ENCODE results near the gene AJM1. TPM values are rescaled to one million over a fixed set of nuclear protein-coding genes. Genes with fewer than 3 reads are reported as not detected.
"Not testable (repeated sequence)": the region's sequence is repeated elsewhere in the genome, so short reads cannot be mapped to it uniquely, and the experiment has no call there.

Gene AJM1
- total RNA-seq, 1 experiment from 2014 or later = 1.1 TPM

GRCh38 chr9:136862849-136863622, 20.8 kb downstream of the AJM1 start:
- DNase-seq (ENCODE audit: low spot score) = no peak
- in situ Hi-C loops (cut with HindIII; ENCODE audit: low sequenced_read_pairs) = no loop called here

DNA sequence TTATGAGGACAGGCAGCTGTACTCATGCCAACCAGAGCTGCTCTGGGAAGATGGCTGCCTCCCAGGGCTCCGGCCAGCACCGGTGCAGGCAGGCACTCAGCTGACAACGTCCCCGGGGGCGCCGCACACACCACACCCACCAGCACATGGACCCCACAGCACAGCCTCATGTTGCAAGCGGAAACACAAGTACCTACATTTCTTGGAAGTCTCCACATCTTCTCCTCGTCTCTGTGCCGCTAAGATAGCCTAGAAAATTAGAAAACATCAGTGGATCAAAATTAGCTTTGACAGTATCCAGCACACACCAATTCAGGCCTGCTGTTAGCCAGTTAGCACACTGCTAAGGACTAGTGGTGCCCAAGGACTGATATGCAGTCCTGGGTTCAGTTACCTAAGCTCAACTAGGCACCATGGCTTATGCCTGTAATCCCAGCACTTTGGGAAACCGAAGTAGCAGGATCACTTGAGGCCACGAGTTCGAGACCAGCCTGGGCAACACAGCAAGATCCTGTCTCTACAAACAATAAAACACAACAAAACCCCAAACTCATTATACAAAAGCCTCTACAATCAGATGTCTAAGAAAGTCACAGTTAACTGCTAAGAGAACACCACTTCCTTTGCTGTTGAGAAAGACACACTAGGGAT, 21.5 kb downstream of the AJM1 start:
- in situ Hi-C loops (cut with HindIII; ENCODE audit: low sequenced_read_pairs) = no loop called here
- no peak for DNase-seq (ENCODE audit: low spot score)

DNA sequence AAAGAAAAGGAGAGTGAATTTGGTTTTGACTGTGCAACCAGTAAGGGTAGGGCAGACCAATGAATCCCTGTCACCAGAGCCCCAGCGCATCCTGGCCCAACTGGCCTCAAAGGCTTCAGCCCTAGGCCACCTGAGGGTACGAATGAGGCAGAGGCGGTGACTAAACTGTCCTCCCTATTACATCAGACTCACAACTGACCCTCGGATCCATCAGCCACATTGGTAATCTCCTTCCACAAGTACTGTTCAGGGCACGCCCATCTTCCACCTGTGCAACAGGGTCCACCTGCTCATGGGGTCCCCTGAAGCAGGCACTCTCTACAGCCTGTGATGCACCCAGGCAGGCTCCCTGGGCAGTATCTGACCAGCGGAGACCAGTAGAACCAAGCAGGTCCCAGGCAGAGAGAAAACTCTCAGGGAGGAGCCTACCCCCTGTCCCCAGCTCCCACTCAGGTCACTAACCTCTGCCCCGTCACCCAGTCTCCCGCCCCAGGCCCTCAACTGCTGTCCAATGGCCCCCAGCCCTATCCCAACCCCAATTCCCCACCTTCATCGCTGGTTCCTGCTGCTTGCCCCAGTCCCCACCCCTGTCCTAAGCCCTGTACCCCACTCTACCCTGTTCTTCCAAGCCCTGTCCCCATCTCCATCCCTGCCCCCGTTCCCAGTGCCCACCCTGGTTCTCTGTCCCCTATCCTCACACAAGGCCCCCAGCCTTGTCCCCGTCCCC, 22.9 kb downstream of the AJM1 start:
- no peak for DNase-seq (ENCODE audit: low spot score)
- in situ Hi-C loops (cut with HindIII; ENCODE audit: low sequenced_read_pairs) = no loop called here

- no peak for DNase-seq (ENCODE audit: low spot score)
- in situ Hi-C loops (cut with HindIII; ENCODE audit: low sequenced_read_pairs) = no loop called here
Observed at GRCh38 chr9:136865768-136866103, 23.5 kb downstream of the AJM1 start.

GRCh38 chr9:136866898-136867421, 24.7 kb downstream of the AJM1 start:
- in situ Hi-C loops (cut with HindIII; ENCODE audit: low sequenced_read_pairs); DNase-seq (ENCODE audit: low spot score): not testable (repeated sequence)

GRCh38 chr9:136867480-136867879, 25.2 kb downstream of the AJM1 start:
- no peak for DNase-seq (ENCODE audit: low spot score)
- in situ Hi-C loops (cut with HindIII; ENCODE audit: low sequenced_read_pairs) = no loop called here

- in situ Hi-C loops (cut with HindIII; ENCODE audit: low sequenced_read_pairs) = no loop called here
- no peak for DNase-seq (ENCODE audit: low spot score)
Observed at GRCh38 chr9:136867917-136868316, 25.6 kb downstream of the AJM1 start.

DNA sequence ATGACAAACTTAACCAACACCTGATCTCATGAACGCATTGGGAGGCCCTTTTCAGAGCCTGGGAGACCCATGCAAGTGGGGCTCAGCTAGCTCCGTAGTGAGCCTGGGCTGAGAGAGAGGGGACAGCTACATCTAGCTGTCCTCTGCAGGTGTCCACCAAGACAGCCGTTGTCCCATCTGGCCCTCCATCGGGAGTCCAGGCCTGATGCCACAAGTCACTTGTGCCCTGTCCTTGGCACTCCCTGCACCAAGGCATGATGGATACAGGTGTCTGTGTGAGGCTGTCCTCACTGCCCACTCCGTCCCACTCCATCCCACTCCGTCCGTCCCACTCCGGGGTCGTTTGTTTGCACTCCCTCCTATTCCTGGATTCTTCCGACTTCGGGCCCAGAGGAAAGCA, 26.4 kb downstream of the AJM1 start:
- peak; percentile 84 for DNase-seq (ENCODE audit: low spot score)
- in situ Hi-C loops (cut with HindIII; ENCODE audit: low sequenced_read_pairs) = no loop called here

- DNase-seq (ENCODE audit: low spot score); in situ Hi-C loops (cut with HindIII; ENCODE audit: low sequenced_read_pairs): not testable (repeated sequence)
Observed at GRCh38 chr9:136869611-136870010, 27.3 kb downstream of the AJM1 start.

GRCh38 chr9:136875155-136875554, 32.9 kb downstream of the AJM1 start:
- DNase-seq (ENCODE audit: low spot score) = no peak
- in situ Hi-C loops (cut with HindIII; ENCODE audit: low sequenced_read_pairs) = no loop called here

DNA sequence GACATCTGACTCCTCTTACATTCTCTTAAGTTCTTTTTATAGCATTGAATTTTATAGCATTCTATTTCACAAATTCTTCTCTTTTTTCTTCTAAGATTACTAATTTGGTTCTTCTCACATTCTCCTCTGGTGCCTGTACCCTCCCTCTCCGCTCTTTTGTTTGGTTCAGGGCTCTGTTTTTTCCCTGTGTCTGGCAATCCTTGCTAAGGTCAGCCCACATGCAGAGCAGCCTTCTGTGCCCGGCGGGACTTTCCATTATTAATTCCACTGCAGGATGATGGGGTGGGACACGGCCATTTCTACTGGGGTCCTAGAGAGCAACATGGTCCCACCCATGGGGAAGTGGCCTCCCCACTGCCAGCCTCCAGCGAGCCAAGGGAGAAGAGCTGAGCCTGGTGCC, 34.2 kb downstream of the AJM1 start:
- in situ Hi-C loops (cut with HindIII; ENCODE audit: low sequenced_read_pairs) = no loop called here
- DNase-seq (ENCODE audit: low spot score) = peak; percentile 85

DNA sequence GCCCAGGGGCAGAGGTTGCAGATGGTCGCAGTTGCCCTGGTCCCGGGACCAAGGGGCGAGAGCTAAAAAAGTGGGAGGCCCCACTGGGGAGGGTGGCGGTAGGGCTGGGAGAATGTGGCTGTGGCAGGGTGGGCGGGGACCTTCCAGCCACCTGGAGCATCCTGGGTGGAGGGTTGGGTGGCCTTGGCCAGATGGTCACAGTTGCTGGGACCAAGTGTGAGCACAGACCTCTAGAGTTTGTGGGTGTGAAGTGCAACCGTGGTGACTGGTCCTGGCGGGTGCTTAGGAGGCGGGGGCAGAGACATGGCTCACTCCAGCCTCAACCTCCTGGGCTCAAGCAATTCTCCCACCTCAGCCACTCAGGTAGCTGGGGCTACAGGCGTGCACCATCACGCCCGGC, 38.4 kb downstream of the AJM1 start:
- in situ Hi-C loops (cut with HindIII; ENCODE audit: low sequenced_read_pairs) = loop anchor here (10.0 kb wide), 1 partner anchor 54 kb away; no protein-coding TSS in a partner anchor
- no peak for DNase-seq (ENCODE audit: low spot score)

GRCh38 chr9:136881691-136882108, 39.4 kb downstream of the AJM1 start:
- DNase-seq (ENCODE audit: low spot score) = no peak
- in situ Hi-C loops (cut with HindIII; ENCODE audit: low sequenced_read_pairs) = loop anchor here (10.0 kb wide), 1 partner anchor 53 kb away; no protein-coding TSS in a partner anchor

DNA sequence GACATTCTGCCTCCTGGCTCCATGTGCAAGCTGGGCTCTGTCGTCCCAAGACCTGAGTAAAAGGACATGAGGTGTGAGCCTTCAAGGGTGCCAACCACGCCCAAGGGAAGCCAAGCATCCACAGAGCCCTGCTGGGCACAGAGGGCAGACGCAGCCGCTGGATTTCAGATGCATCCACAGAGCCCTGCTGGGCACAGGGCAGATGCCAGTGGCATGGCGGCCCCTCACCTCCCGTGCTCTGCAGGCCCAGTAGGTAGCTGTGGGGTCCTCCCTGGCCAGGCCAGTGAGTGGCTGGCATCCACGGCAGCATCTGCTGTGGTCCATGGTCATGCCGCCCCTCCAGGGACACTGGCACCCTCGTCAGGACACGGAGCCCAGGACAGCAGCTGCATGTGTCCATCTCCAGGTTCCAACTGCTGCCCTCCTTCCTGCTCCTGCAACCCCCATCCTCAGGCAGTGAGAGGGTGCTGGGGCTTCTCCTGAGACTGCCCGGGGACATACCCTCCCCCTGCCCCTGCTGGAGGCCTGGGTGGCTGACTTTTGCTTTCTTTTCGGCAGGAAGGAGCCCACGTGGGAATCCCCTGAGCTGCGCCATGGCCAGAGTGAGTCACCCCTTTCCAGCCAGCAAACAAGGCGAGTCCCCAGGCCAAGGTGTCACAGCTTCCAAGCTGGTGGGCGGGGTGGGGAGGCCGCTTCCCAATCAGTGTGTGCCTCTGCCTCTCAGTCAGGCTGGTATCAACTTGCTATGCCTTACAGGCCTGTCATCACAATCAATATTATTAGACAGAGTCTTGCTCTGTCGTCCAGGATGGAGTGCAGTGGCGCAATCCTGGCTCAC, 40.0 kb downstream of the AJM1 start:
- no peak for DNase-seq (ENCODE audit: low spot score)
- in situ Hi-C loops (cut with HindIII; ENCODE audit: low sequenced_read_pairs) = loop anchor here (10.0 kb wide), 1 partner anchor 52 kb away; no protein-coding TSS in a partner anchor

GRCh38 chr9:136882947-136883283, 40.6 kb downstream of the AJM1 start:
- DNase-seq (ENCODE audit: low spot score) = not testable (repeated sequence)
- in situ Hi-C loops (cut with HindIII; ENCODE audit: low sequenced_read_pairs) = loop anchor here (10.0 kb wide), 1 partner anchor 52 kb away; no protein-coding TSS in a partner anchor

DNA sequence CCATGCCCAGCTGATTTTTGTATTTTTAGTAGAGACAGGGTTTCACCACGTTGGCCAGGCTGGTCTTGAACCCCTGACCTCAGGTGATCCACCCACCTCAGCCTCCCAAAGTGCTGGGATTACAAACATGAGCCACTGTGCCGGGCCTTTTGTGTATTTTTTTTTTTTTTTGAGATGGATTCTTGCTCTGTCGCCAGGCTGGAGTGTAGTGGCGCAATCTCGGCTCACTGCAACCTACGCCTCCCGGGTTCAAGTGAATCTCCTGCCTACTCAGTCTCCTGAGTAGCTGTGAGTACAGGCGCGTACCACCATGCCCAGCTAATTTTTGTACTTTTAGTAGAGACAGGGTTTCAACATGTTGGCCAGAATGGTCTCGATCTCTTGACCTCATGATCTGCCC, 41.4 kb downstream of the AJM1 start:
- in situ Hi-C loops (cut with HindIII; ENCODE audit: low sequenced_read_pairs) = loop anchor here (10.0 kb wide), 1 partner anchor 51 kb away; no protein-coding TSS in a partner anchor
- not testable (repeated sequence) for DNase-seq (ENCODE audit: low spot score)

DNA sequence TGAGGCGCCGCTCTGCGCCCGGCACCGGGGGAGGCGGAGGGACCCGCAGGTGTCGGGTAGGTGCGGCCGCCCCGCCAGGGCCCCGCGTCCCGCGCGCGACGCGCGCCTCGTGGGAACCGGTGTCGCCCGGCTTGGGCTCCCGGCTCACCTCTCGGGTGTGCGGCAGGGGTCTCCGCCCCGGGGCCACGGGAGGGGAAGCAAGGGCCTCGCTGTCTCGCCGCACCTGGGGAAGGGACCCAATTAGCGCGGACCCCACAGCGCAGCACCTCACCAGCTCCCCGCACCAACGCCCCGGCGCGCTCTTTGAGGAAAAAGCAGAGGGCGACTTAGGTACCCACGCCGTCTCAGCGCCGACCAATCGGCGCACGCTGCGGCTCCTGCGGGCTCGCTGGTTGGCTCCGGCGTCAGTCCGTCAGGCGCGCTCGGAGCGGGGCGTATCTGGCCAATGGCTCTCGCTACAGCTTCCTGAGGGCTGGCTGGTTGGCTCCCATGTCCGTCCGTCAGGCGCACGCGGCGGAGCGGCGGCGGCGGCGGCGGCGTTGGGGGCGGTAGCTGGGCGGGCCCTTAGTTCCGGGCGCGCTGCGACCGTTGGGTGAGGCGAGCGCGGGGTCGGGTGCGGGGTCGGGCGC, 43.8 kb downstream of the AJM1 start, which contains the start of gene TRAF2:
TSS of gene TRAF2 (plus strand) at position 567 of the 629 bp plus-strand sequence. CDS start 12,225 bp downstream, outside the sequence.
- peak; percentile 98 for DNase-seq (ENCODE audit: low spot score)
- in situ Hi-C loops (cut with HindIII; ENCODE audit: low sequenced_read_pairs) = loop anchor here (10.0 kb wide), 1 partner anchor 49 kb away; no protein-coding TSS in a partner anchor
